Endothelial cell of umbilical vein (primary cell): ENCODE measurements around the gene TIMM8B. TPM values are rescaled to one million over a fixed set of nuclear protein-coding genes. Genes with fewer than 3 reads are reported as not detected.

Experiments
- Bru-seq: library from RNA; stranded (reverse); fragments of 400-500 nt; gene quantifications from one replicate; lab custom pipeline; 2021; lab: Mats Ljungman, UMichigan
- BruChase-seq, 2 experiments: library from RNA; stranded (reverse); fragments of 400-500 nt; gene quantifications; one replicate each; lab custom pipeline; 2021; lab: Mats Ljungman, UMichigan
- BruUV-seq: library from RNA; stranded (reverse); fragments of 400-500 nt; replicated peaks from 2 replicates; lab custom pipeline; 2021; lab: Mats Ljungman, UMichigan
- CTCF ChIA-PET: fragments of 300-600, 350-600 bp; sonication (Branson Sonifier 250); formaldehyde crosslinking; loops from one replicate; lab custom pipeline; 2021; ENCODE audit warnings: antibody characterized with exemption, inconsistent platforms; lab: Charles Lee
- POLR2A ChIA-PET: fragments of 300-600, 350-600 bp; sonication (Branson Sonifier 250); formaldehyde crosslinking; loops from one replicate; lab custom pipeline; 2021; ENCODE audit warnings: antibody characterized with exemption, inconsistent platforms; lab: Charles Lee
- DNase-seq: peaks from one replicate; pipeline ENCODE4 v3.0.0-alpha.2; 2011; ENCODE audit warnings: low read depth, low spot score
- FAIRE-seq: peaks from 2 replicates; lab custom pipeline; 2011; peaks lifted over from hg19 to GRCh38; lab: Jason Lieb, UNC
- H2AFZ ChIP-seq: 2 replicates; pipeline ENCODE4 v1.6.0; 2012; ENCODE audit warnings: low read depth, low read length, control low read depth, inconsistent platforms
- H3K27ac ChIP-seq: 2 replicates; pipeline ENCODE4 v1.5.1; 2011; ENCODE audit warnings: low read depth, mild to moderate bottlenecking, control low read depth, low read length, moderate library complexity; ENCODE audit not compliant: insufficient read depth
- H3K27me3 ChIP-seq, 2 experiments: 2 replicates each; pipeline versions ENCODE4 v1.6.0 to v1.6.1; 2011; ENCODE audit warnings: low read length in 2 of 2, mixed read lengths in 1 of 2; ENCODE audit not compliant: control insufficient read depth in 2 of 2, insufficient read depth in 2 of 2
- H3K36me3 ChIP-seq, 2 experiments: 2 replicates in 1 of 2; 3 replicates in 1 of 2; pipeline ENCODE4 v1.5.1; 2011; ENCODE audit warnings: low read length in 2 of 2, mild to moderate bottlenecking in 1 of 2, moderate library complexity in 1 of 2; ENCODE audit not compliant: control insufficient read depth in 2 of 2, insufficient read depth in 2 of 2; ENCODE audit errors: extremely low read depth in 1 of 2
- H3K4me1 ChIP-seq: 3 replicates; pipeline ENCODE4 v1.5.1; 2011; ENCODE audit warnings: mild to moderate bottlenecking, low read length; ENCODE audit not compliant: control insufficient read depth, insufficient read depth; ENCODE audit errors: extremely low read depth
- H3K4me2 ChIP-seq: 2 replicates; pipeline ENCODE4 v1.6.1; 2011; ENCODE audit warnings: low read length, control low read depth, mixed read lengths; ENCODE audit not compliant: insufficient read depth
- H3K4me3 ChIP-seq, 3 experiments: fragments of 200-600 bp in 1 of 3; sonication (generic), shearing (Covaris generic) in 1 of 3; replicated peaks in 1 of 3; 2 replicates each; pipeline ENCODE4 v1.5.1; 2011 to 2016; ENCODE audit warnings: control low read depth in 3 of 3, low read length in 3 of 3, mild to moderate bottlenecking in 2 of 3, inconsistent platforms in 1 of 3, low read depth in 1 of 3, moderate library complexity in 1 of 3; ENCODE audit not compliant: insufficient read depth in 1 of 3
- H3K79me2 ChIP-seq: 2 replicates; pipeline ENCODE4 v1.6.0; 2012; ENCODE audit warnings: low read length, inconsistent platforms; ENCODE audit not compliant: control insufficient read depth, insufficient read depth
- H3K9ac ChIP-seq: replicated peaks from 2 replicates; pipeline ENCODE3; 2011; ENCODE audit warnings: low read length, control low read depth; ENCODE audit not compliant: insufficient read depth; ENCODE audit errors: extremely low read depth
- H3K9me1 ChIP-seq: replicated peaks from 3 replicates; pipeline ENCODE4 v1.6.0; 2011; ENCODE audit warnings: mild to moderate bottlenecking, low read length; ENCODE audit not compliant: control insufficient read depth, insufficient read depth; ENCODE audit errors: extremely low read depth
- H3K9me3 ChIP-seq: replicated peaks from 2 replicates; pipeline ENCODE4 v1.5.1; 2012; ENCODE audit warnings: low read length, inconsistent platforms; ENCODE audit not compliant: control insufficient read depth, insufficient read depth
- H4K20me1 ChIP-seq: replicated peaks from 2 replicates; pipeline ENCODE3; 2011; ENCODE audit warnings: mild to moderate bottlenecking, low read length; ENCODE audit not compliant: control insufficient read depth, insufficient read depth; ENCODE audit errors: extremely low read depth
- CTCF ChIP-seq, 2 donors: IDR thresholded peaks; 1 replicate in 1 of 2; 2 replicates in 1 of 2; pipeline ENCODE4 v1.5.1; 2011; ENCODE audit warnings: low read length in 2 of 2, mild to moderate bottlenecking in 2 of 2, moderate library complexity in 2 of 2, control low read depth in 1 of 2, inconsistent platforms in 1 of 2, low read depth in 1 of 2; ENCODE audit not compliant: insufficient read depth in 1 of 2; ENCODE audit errors: extremely low read depth in 1 of 2
- EZH2 ChIP-seq: IDR thresholded peaks from 2 replicates; pipeline ENCODE4 v1.6.1; 2012; ENCODE audit warnings: borderline replicate concordance, low read depth, mild to moderate bottlenecking, moderate library complexity, low read length, inconsistent platforms; ENCODE audit not compliant: severe bottlenecking
- FOS ChIP-seq: IDR thresholded peaks from 2 replicates; pipeline ENCODE4 v1.6.1; 2011; ENCODE audit warnings: mild to moderate bottlenecking, low read length, moderate library complexity, borderline replicate concordance; ENCODE audit not compliant: insufficient read depth
- GATA2 ChIP-seq: IDR thresholded peaks from 2 replicates; pipeline ENCODE4 v1.7.0; 2011; ENCODE audit warnings: low read depth, mild to moderate bottlenecking, moderate library complexity, mixed read lengths, low read length; ENCODE audit not compliant: insufficient read length, insufficient read depth
- JUN ChIP-seq: IDR thresholded peaks from 2 replicates; pipeline ENCODE4 v1.6.1; 2011; ENCODE audit warnings: borderline replicate concordance, low read depth; ENCODE audit not compliant: insufficient read length, insufficient read depth
- MAX ChIP-seq: IDR thresholded peaks from 2 replicates; pipeline ENCODE4 v1.6.1; 2011; ENCODE audit not compliant: insufficient read depth, insufficient read length
- MYC ChIP-seq: IDR thresholded peaks from one replicate; pipeline ENCODE4 v1.6.1; 2011; ENCODE audit warnings: mild to moderate bottlenecking, low read depth, low read length
- POLR2A ChIP-seq: IDR thresholded peaks from 2 replicates; pipeline ENCODE4 v1.6.1; 2012; ENCODE audit warnings: low read depth, mild to moderate bottlenecking, control low read depth, low read length
- POLR2AphosphoS5 ChIP-seq: IDR thresholded peaks from 2 replicates; pipeline ENCODE4 v1.6.1; 2012; ENCODE audit warnings: low read depth, mild to moderate bottlenecking, control low read depth, low read length, moderate library complexity; ENCODE audit not compliant: insufficient read depth
- dilution Hi-C: fragments of 300-500 bp; cut with MboI; formaldehyde crosslinking; loops from one replicate; pipeline ENCODE4 v1.15.0; 2019; ENCODE audit warnings: low sequenced_read_pairs; ENCODE audit not compliant: extremely low pct_ligation_motif_present
- intact Hi-C: fragments of 100-400 bp; cut with micrococcal nuclease; formaldehyde crosslinking; loops from one replicate; pipeline ENCODE4 v1.10.0; 2022
- long read RNA-seq: library from polyadenylated mRNA; stranded (forward); transcript quantifications from one replicate; pipeline ENCODE4 v2.0.0, GENCODE V29; 2021
- polyA minus RNA-seq, 3 experiments: library from RNA; depleted of rRNA, polyadenylated mRNA; stranded (reverse); fragments of >200 nt; gene quantifications; 1 replicate in 1 of 3; 2 replicates in 2 of 3; pipeline ENCODE4 v1.2.3, GENCODE V29; 2011
- polyA plus RNA-seq, 4 experiments: library from polyadenylated mRNA; depleted of rRNA in 3 of 4; stranded (reverse) in 3 of 4; unstranded in 1 of 4; fragments of >200 nt; gene quantifications; 2 replicates each; pipeline versions ENCODE4 v1.2.1 to v1.2.3, GENCODE V29; 2011 to 2012; ENCODE audit warnings: missing spikeins in 1 of 4
- total RNA-seq: library from RNA; stranded (reverse); gene quantifications from 2 replicates; pipeline ENCODE4 v1.2.3, GENCODE V29; 2021

Gene TIMM8B
- 64.1 and 77.0 TPM in 2 replicates for total RNA-seq
- polyA plus RNA-seq, result 110 and 120 TPM in 2 replicates
- polyA plus RNA-seq (2011; cell fraction: cytosol; rRNA removed), result 175 and 178 TPM in 2 replicates
- polyA plus RNA-seq (2011; cell fraction: nucleus; rRNA removed), result 45.3 and 51.5 TPM in 2 replicates
- polyA plus RNA-seq (2012), result 91.8 and 147 TPM in 2 replicates
- polyA minus RNA-seq, result 50.4 and 63.8 TPM in 2 replicates
- 16.5 TPM for polyA minus RNA-seq (2011; cell fraction: cytosol; rRNA and poly(A)+ RNA removed)
- polyA minus RNA-seq (2011; cell fraction: nucleus; rRNA and poly(A)+ RNA removed), result 8.4 and 10.0 TPM in 2 replicates
- Bru-seq, nascent RNA, result percentile 84 among the genes with signal in this experiment
- BruChase-seq, experiment 1, labeled RNA remaining after a 6-hour chase, result percentile 88 among the genes with signal in this experiment
- BruChase-seq, experiment 2, labeled RNA remaining after a 2-hour chase, result percentile 74 among the genes with signal in this experiment
- long read RNA-seq, transcript TIMM8B-201 (2 exons, 819 nt), result major isoform, 343 of 392 reads
- long read RNA-seq, transcript TIMM8B-203 (3 exons, 1,155 nt), result minor isoform, 26 of 392 reads
- long read RNA-seq, partial matches to known transcripts, result 2 of 392 reads
- long read RNA-seq, other reads (novel, unspliced or antisense), result 19 of 392 reads

- H3K4me2 ChIP-seq, result peak within 1 kb of the TSS; percentile 90
- dilution Hi-C loops, result no loop called here
- POLR2A ChIA-PET, result no interaction called here
- H3K4me3 ChIP-seq, result peak within 1 kb of the TSS; percentile 54 to 90 (median 86)
- no peaks in the 10 kb centered on the region for H4K20me1 ChIP-seq
- H3K27ac ChIP-seq, result peak within 1 kb of the TSS; percentile 54
- H3K4me1 ChIP-seq, result peaks cover 13% of the 10 kb centered on the region
- peaks cover 39% of the 10 kb centered on the region for H3K79me2 ChIP-seq
- DNase-seq (peak; percentile 98), FAIRE-seq (peak; percentile 95)
- H3K9ac ChIP-seq, result peak within 1 kb of the TSS; percentile 85
- intact Hi-C loops, result loop anchor here (1.0 to 10.0 kb wide), 8 partner anchors 12 to 482 kb away; partner anchors contain the start of genes BCO2, CFAP68, FDXACB1 and NKAPD1
- H3K9me3 ChIP-seq, result no peaks in the 10 kb centered on the region
- peak within 1 kb of the TSS; percentile 61 for H2AFZ ChIP-seq
- H3K36me3 ChIP-seq, result peaks cover 15 to 19% of the 10 kb centered on the region in 2 experiments
- H3K27me3 ChIP-seq, result no peaks in the 10 kb centered on the region
- TF ChIP-seq FOS (no peak), EZH2 (no peak), MYC (no peak), JUN (peak; percentile 10), POLR2A (peak; percentile 52), CTCF (IDR thresholded peaks at IDR 0.05; ENCODE audit: extremely low read depth in 1 of 2, insufficient read depth in 1 of 2, low read depth in 1 of 2, low read length in 2 of 2) (peak; percentile 17 to 62), MAX (no peak), POLR2AphosphoS5 (peak; percentile 90), GATA2 (no peak)
- no peaks in the 10 kb centered on the region for H3K9me1 ChIP-seq
- BruUV-seq, result no TSS peak
- CTCF ChIA-PET, result interaction anchor here (1.0 to 1.9 kb wide), 4 partner anchors 27 to 216 kb away, joined by 3 to 9 read pairs (median 8); partner anchors contain the start of gene BCO2
Observed at GRCh38 chr11:112086422-112087191, at the start of gene TIMM8B, which contains the start of gene SDHD. TIMM8B (minus strand) TSS chr11:112086756; CDS start chr11:112086723, 33 bp downstream. SDHD (plus strand) TSS chr11:112086873; CDS start chr11:112086908, 35 bp downstream.
